Measurements from ENCODE around the gene PDCD4.

Gene PDCD4

DNA sequence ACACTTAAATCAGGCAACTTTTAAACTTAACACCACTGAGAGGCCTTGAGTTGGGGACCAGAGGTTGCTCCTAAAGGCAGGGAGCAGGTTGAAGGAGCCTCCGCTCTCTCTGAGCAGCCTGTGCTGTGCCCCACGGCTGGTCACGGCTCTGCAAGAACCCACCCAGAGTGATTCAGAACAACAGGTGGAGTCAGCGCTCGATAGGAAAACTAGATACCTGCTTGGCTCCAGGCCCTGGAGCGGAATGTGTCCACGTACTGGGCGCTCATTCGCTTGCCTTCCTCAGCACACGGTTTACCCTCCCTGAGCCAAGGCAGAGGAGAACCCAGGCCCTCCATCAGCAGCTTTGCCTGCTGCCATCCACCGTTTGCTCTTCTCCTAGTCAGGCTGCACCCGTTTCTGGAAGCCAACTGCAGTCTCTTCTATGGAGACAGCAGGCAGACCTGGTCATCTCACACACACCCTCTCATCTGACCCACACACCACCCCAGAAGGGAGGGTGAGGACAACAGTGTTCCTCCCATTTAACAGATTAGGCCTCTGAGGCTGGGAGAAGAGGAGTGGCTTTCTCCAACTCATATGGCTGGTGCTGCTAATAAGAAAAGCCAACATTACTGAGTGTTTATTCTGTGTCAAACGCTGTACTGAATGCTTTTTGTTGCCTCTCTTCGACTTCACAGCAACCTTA, 37.6 kb upstream of the PDCD4 start:
- Histone ChIP-seq H3K4me1 (ENCODE audit: insufficient read depth, low read length) (peaks cover 4% of the 10 kb centered on the region; the same call in 1 of the 2 replicates), H3K27me3 (ENCODE audit: insufficient read depth, low read length) (no peaks in the 10 kb centered on the region), H3K36me3 (ENCODE audit: insufficient read depth, low read depth, low read length) (no peaks in the 10 kb centered on the region), H3K4me3 (ENCODE audit: low read length) (no peak overlapping the region), H3K27ac (ENCODE audit: low read length) (no peak overlapping the region), H3K9me3 (ENCODE audit: insufficient read depth, low read depth, low read length) (no peaks in the 10 kb centered on the region), H3K9ac (ENCODE audit: low read depth, low read length) (no peak overlapping the region)

DNA sequence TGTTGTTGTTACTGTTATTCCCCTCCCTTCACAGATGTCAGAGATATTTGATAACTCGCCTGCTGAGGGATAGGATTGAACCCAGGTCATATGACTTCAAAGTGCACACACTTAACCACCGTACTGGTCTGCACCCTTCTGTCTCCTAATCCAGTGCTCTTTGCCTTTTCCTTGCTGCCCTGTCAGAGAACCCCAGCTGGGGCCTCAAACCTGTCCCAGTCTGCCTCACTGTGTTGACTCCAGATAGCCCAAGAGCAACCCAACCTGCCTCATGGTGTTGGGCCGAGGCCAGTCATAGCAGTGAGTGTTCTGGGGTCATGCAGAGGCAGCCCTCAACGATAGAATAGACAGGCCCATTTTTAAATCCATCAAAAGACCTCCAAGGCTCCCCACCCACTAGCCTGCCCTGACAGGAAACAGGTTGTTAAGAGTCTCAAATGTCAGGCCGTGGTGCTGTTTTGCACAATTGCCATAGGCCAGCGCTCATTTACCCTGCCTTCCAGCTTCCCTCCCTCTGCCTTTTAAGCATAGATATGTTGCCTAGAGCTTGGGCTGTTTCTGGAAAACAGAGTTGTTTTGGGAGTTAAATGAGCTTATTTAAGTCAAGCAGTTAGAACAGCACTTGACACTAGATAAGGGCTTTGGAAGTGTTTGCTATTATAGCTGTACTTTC, 37.0 kb upstream of the PDCD4 start:
- Histone ChIP-seq H3K27ac (ENCODE audit: low read length) (no peak overlapping the region), H3K9ac (ENCODE audit: low read depth, low read length) (no peak overlapping the region), H3K9me3 (ENCODE audit: insufficient read depth, low read depth, low read length) (no peaks in the 10 kb centered on the region), H3K4me3 (ENCODE audit: low read length) (no peak overlapping the region), H3K36me3 (ENCODE audit: insufficient read depth, low read depth, low read length) (no peaks in the 10 kb centered on the region), H3K27me3 (ENCODE audit: insufficient read depth, low read length) (no peaks in the 10 kb centered on the region), H3K4me1 (ENCODE audit: insufficient read depth, low read length) (peaks cover 4% of the 10 kb centered on the region; the same call in 1 of the 2 replicates)

DNA sequence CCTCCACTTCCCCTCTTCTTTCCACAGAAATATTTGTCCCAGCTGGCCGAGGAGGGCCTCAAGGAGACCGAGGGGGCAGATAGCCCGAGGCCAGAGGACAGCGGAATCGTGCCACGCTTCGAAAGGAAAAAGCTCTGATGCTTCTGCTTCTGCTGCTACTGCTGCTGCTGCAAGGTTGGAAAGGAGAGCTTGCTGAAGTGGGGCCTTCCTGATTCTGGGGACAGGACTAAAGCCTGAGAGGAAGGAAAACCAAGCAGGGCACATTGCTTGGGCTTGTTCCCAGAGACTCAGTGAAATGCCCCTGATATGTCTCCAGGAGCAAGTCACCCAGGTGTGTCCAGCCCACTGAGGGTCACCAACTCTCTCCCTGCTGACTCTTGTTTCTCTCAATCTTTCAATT, 35.9 kb upstream of the PDCD4 start:
- no peak overlapping the region for H3K27ac ChIP-seq (ENCODE audit: low read length)
- H3K4me3 ChIP-seq (ENCODE audit: low read length): no peak overlapping the region
- H3K9me3 ChIP-seq (ENCODE audit: insufficient read depth, low read depth, low read length): no peaks in the 10 kb centered on the region
- no peaks in the 10 kb centered on the region for H3K36me3 ChIP-seq (ENCODE audit: insufficient read depth, low read depth, low read length)
- no peaks in the 10 kb centered on the region for H3K27me3 ChIP-seq (ENCODE audit: insufficient read depth, low read length)
- no peak overlapping the region for H3K9ac ChIP-seq (ENCODE audit: low read depth, low read length)
- H3K4me1 ChIP-seq (ENCODE audit: insufficient read depth, low read length): peaks cover 4% of the 10 kb centered on the region; the same call in 1 of the 2 replicates

DNA sequence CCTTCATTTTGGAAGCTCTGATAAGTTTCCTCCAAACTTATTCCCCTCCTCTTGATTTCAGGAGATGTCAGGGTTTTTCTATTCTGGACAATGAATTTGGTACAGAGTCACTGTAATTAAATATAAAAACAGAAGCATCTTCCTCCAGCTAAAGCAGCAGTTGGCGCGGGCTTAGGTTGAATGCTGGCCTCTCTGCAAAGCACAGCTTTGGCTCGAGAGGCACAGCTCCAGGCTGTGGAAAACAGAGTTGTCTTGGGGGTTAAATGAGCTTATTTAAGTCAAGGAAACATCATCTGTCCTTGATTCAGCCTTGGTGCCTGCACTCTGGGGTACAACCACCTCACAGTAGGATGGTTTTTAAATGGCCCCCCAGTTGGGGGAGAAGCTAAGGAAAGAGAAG, 35.0 kb upstream of the PDCD4 start:
- H3K27ac ChIP-seq (ENCODE audit: low read length): no peak overlapping the region
- H3K4me3 ChIP-seq (ENCODE audit: low read length): no peak overlapping the region
- no peaks in the 10 kb centered on the region for H3K27me3 ChIP-seq (ENCODE audit: insufficient read depth, low read length)
- no peaks in the 10 kb centered on the region for H3K36me3 ChIP-seq (ENCODE audit: insufficient read depth, low read depth, low read length)
- no peaks in the 10 kb centered on the region for H3K9me3 ChIP-seq (ENCODE audit: insufficient read depth, low read depth, low read length)
- no peak overlapping the region for H3K9ac ChIP-seq (ENCODE audit: low read depth, low read length)
- peaks cover 4% of the 10 kb centered on the region; the same call in 1 of the 2 replicates for H3K4me1 ChIP-seq (ENCODE audit: insufficient read depth, low read length)

DNA sequence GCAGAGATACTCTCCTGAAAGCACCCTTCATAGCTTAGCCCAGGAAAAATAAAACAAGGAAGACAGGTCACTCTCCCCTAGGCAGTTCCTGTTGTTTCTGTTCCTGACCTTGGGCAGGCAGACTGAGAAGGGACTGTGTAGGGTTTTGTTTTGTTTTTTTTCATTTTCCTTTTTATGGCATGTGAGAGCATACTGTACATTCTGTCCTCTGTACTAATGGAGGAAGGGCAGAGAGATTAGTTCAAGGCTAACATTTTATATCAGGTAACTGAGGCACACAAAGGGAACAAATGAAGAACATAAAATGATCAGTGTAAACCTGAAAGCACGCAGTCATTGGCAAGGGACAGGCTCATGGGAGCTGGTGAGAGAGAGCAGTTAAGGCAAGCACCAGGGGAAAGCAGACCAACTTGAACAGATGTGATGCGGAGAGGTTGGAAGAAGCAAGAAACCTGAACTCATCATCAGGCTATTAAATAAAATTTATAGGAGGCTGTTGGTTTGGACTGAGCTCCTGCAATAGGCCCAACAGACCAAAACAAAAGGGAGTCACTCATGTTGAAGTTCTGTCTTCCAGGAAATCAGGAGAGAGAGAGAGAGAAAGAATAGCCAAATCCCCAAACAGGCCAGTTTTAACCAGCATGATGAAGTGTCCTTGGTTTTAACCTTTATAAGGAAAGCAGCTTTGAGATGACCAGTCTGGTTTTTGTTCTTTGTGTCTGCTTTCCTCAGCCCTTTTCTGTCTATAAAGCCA, 34.1 kb upstream of the PDCD4 start:
- H3K4me1 ChIP-seq (ENCODE audit: insufficient read depth, low read length): peaks cover 4% of the 10 kb centered on the region; the same call in 1 of the 2 replicates
- no peak overlapping the region for H3K4me3 ChIP-seq (ENCODE audit: low read length)
- no peaks in the 10 kb centered on the region for H3K9me3 ChIP-seq (ENCODE audit: insufficient read depth, low read depth, low read length)
- H3K9ac ChIP-seq (ENCODE audit: low read depth, low read length): no peak overlapping the region
- H3K27ac ChIP-seq (ENCODE audit: low read length): no peak overlapping the region
- H3K27me3 ChIP-seq (ENCODE audit: insufficient read depth, low read length): no peaks in the 10 kb centered on the region
- no peaks in the 10 kb centered on the region for H3K36me3 ChIP-seq (ENCODE audit: insufficient read depth, low read depth, low read length)

DNA sequence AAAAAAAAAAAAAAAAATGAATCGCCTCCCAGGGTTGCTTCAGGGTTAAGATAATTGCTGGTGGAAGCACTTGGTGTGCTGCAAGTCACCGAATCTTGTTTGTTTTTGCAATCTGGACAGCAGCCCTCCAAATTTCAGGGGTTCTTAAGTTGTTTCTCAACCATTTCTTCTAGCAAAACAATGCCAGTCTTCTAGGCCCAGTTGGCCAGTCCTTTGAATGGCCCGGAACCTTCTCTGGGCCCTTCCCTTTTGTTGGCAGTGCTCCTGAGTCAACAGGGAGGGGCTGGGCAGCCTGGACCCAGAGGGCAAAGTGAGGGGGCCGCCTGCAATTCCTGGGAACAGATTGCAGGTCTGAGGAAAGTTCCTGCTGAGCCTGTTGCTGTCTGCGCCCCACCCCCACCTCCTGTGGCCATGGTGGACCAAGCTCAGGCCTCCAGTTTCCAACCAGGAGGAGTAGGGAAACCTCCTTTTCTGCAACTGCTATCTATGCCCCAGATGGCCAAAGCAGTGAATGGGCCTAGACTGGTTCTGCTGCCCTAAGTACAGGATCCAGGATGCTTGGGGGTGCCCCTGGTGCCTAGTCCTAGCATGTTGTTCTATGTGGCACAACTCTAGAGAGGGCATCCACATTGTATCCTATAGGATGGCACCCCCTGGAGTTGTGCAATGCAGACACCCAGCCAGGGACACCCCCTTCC, 31.4 kb upstream of the PDCD4 start:
- no peaks in the 10 kb centered on the region for H3K27me3 ChIP-seq (ENCODE audit: insufficient read depth, low read length)
- no peaks in the 10 kb centered on the region for H3K9me3 ChIP-seq (ENCODE audit: insufficient read depth, low read depth, low read length)
- no peak overlapping the region for H3K4me3 ChIP-seq (ENCODE audit: low read length)
- no peak overlapping the region for H3K9ac ChIP-seq (ENCODE audit: low read depth, low read length)
- no peaks in the 10 kb centered on the region for H3K36me3 ChIP-seq (ENCODE audit: insufficient read depth, low read depth, low read length)
- H3K4me1 ChIP-seq (ENCODE audit: insufficient read depth, low read length): no peaks in the 10 kb centered on the region
- H3K27ac ChIP-seq (ENCODE audit: low read length): no peak overlapping the region

DNA sequence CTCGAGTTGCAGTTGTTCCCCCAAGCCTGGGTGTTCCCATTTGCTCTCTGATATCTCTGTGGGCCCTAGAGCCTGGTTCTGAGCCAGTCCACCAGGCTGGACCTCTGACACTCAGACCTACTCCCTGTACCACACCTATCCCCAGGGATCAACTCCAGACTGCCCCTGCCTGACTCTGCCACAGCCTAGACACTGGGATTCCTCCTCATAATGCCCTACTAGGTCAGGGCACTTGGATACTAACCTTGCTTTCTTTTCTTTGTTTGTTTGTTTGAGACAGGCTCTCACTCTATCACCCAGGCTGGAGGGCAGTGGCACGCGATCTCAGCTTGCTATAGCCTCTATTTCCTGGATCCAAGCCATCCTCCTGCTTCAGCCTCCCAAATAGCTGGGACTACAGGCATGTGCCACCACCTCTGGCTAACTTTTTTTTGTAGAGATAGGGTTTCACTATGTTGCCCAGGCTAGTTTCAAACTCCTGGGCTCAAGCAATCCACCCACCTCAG, 30.8 kb upstream of the PDCD4 start:
- Histone ChIP-seq H3K4me3 (ENCODE audit: low read length) (no peak overlapping the region), H3K27ac (ENCODE audit: low read length) (no peak overlapping the region), H3K4me1 (ENCODE audit: insufficient read depth, low read length) (no peaks in the 10 kb centered on the region), H3K27me3 (ENCODE audit: insufficient read depth, low read length) (no peaks in the 10 kb centered on the region), H3K9me3 (ENCODE audit: insufficient read depth, low read depth, low read length) (no peaks in the 10 kb centered on the region), H3K9ac (ENCODE audit: low read depth, low read length) (no peak overlapping the region), H3K36me3 (ENCODE audit: insufficient read depth, low read depth, low read length) (no peaks in the 10 kb centered on the region)

DNA sequence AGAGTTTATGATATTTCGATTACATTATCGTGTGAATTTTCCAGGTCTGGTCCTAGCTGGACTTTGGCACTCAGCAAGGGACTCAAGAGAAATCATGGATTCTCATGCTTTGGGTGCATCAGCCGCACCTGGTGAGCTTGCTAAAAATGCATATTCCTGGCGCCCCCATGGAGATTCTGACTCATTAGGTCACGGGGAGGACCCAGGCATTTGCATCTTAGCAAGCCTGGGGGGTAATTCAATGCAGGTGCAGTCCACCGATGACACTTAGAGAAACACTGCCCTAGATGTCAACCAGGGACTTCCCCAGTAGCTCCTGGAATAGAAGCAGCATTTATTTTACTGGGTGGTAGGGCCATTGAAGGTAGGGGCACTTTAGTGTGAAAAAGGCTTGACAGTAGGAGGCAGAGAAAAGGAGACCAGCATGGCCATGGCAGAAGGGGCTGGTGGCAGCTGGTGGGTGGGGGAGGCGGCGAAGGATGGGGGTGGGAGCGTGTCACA, 29.9 kb upstream of the PDCD4 start:
- no peaks in the 10 kb centered on the region for H3K36me3 ChIP-seq (ENCODE audit: insufficient read depth, low read depth, low read length)
- H3K9me3 ChIP-seq (ENCODE audit: insufficient read depth, low read depth, low read length): no peaks in the 10 kb centered on the region
- no peaks in the 10 kb centered on the region for H3K27me3 ChIP-seq (ENCODE audit: insufficient read depth, low read length)
- H3K4me3 ChIP-seq (ENCODE audit: low read length): no peak overlapping the region
- H3K4me1 ChIP-seq (ENCODE audit: insufficient read depth, low read length): no peaks in the 10 kb centered on the region
- H3K9ac ChIP-seq (ENCODE audit: low read depth, low read length): no peak overlapping the region
- no peak overlapping the region for H3K27ac ChIP-seq (ENCODE audit: low read length)

DNA sequence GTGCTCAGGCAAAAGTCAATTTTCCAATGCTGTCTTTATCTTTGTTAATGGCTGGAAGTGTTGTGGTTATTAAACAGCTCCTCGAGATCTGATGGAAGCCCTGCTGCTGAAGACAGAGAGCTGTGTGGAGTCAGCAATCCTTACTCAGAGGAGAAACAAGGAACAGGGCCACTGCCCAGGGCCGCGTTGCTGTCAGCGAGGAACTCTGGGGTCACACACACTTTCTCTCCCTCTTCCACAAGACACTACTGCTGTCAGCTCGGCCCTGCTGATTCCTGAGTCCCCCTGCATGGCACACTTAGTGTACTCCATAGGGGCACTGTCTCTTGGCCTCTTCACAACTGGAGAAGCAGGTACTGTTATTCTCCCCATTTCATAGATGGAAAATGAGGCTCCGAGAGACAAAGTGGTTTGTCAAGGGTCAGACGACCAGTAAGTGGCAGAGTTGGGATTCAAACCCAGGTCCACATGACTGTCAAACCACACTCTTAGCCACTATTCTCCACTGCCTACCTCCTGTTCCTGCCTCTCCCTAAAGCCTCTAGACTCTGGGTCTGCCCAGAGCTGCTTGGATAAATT, 29.3 kb upstream of the PDCD4 start:
- Histone ChIP-seq H3K27ac (ENCODE audit: low read length) (no peak overlapping the region), H3K9ac (ENCODE audit: low read depth, low read length) (no peak overlapping the region), H3K4me3 (ENCODE audit: low read length) (no peak overlapping the region), H3K27me3 (ENCODE audit: insufficient read depth, low read length) (no peaks in the 10 kb centered on the region), H3K9me3 (ENCODE audit: insufficient read depth, low read depth, low read length) (no peaks in the 10 kb centered on the region), H3K4me1 (ENCODE audit: insufficient read depth, low read length) (no peaks in the 10 kb centered on the region), H3K36me3 (ENCODE audit: insufficient read depth, low read depth, low read length) (no peaks in the 10 kb centered on the region)

DNA sequence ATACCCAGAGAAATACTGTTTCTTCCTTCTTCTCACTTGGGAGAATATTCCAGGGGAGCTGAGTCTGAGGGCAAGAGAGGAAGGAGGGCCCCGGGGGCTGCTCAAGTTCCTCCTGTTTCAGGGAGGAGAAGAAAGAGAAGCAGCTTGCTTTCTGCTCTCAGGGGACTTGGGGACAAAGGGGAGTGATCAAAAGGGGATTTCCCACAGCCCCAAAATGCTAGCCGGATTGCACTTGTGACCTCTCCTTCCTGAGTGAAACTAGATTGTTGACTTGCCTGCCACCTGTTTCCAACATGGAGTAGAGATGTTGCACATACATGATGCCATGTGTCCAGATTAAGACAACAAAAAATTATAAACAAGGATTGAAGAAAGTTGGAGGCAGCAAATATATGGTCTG, 28.7 kb upstream of the PDCD4 start:
- Histone ChIP-seq H3K4me3 (ENCODE audit: low read length) (no peak overlapping the region), H3K27me3 (ENCODE audit: insufficient read depth, low read length) (no peaks in the 10 kb centered on the region), H3K9ac (ENCODE audit: low read depth, low read length) (no peak overlapping the region), H3K36me3 (ENCODE audit: insufficient read depth, low read depth, low read length) (no peaks in the 10 kb centered on the region), H3K27ac (ENCODE audit: low read length) (no peak overlapping the region), H3K9me3 (ENCODE audit: insufficient read depth, low read depth, low read length) (no peaks in the 10 kb centered on the region), H3K4me1 (ENCODE audit: insufficient read depth, low read length) (no peaks in the 10 kb centered on the region)
